Activated T-cell treated with anti-CD3 and anti-CD28 coated beads, Interleukin-2, amount 50 U/mL, for 1 hour (primary cell): ENCODE data around the gene RNF144B.
"Not testable (repeated sequence)": the region's sequence is repeated elsewhere in the genome, so short reads cannot be mapped to it uniquely, and the experiment has no call there.

Experiments used
- DNase-seq: peaks from one replicate; pipeline ENCODE4 v3.0.0-alpha.2; 2020

RNF144B gene

GRCh38 chr6:18451756-18452155, 64.6 kb downstream of the RNF144B start:
- DNase-seq = no peak

GRCh38 chr6:18454446-18454845, 67.3 kb downstream of the RNF144B start:
- DNase-seq = no peak

- no peak for DNase-seq
Observed at GRCh38 chr6:18457065-18457737, 70.1 kb downstream of the RNF144B start.

GRCh38 chr6:18458086-18458485, 70.9 kb downstream of the RNF144B start:
- not testable (repeated sequence) for DNase-seq

GRCh38 chr6:18463429-18463828, 76.3 kb downstream of the RNF144B start:
- no peak for DNase-seq

- DNase-seq = no peak
Observed at GRCh38 chr6:18464176-18464575, 77.0 kb downstream of the RNF144B start.

- no peak for DNase-seq
Observed at GRCh38 chr6:18465410-18466154, 78.4 kb downstream of the RNF144B start.

GRCh38 chr6:18467741-18468502, 80.8 kb downstream of the RNF144B start:
- DNase-seq = no peak

GRCh38 chr6:18468503-18468843, 81.3 kb downstream of the RNF144B start:
- no peak for DNase-seq

GRCh38 chr6:18469536-18469935, 82.4 kb downstream of the RNF144B start:
- DNase-seq = no peak

GRCh38 chr6:18471232-18471964, 84.2 kb downstream of the RNF144B start:
- no peak for DNase-seq

GRCh38 chr6:18472941-18473340, 85.8 kb downstream of the RNF144B start:
- no peak for DNase-seq

GRCh38 chr6:18473755-18474154, 86.6 kb downstream of the RNF144B start:
- no peak for DNase-seq

- no peak for DNase-seq
Observed at GRCh38 chr6:18477301-18477941, 90.3 kb downstream of the RNF144B start.

- DNase-seq = no peak
Observed at GRCh38 chr6:18478610-18479009, 91.5 kb downstream of the RNF144B start.

- no peak for DNase-seq
Observed at GRCh38 chr6:18481870-18482269, 94.7 kb downstream of the RNF144B start.

- DNase-seq = no peak
Observed at GRCh38 chr6:18485660-18486435, 98.7 kb downstream of the RNF144B start.

GRCh38 chr6:18488004-18488403, 100.9 kb downstream of the RNF144B start:
- no peak for DNase-seq

GRCh38 chr6:18488526-18489270, 101.5 kb downstream of the RNF144B start:
- DNase-seq = no peak

- DNase-seq = no peak
Observed at GRCh38 chr6:18489335-18489734, 102.2 kb downstream of the RNF144B start.
